Mesenchymal stem cell (in vitro differentiated cells and primary cell): ENCODE results near the gene CDH23.

Source experiments
- DNase-seq: peaks from one replicate; pipeline ENCODE4 v3.0.0-alpha.2; 2013
- H2AFZ ChIP-seq: one replicate; pipeline ENCODE4 v1.6.1; 2013; ENCODE audit warnings: low read depth, mild to moderate bottlenecking, control low read depth, inconsistent platforms, low read length, moderate library complexity
- H2AK5ac ChIP-seq: 2 replicates; pipeline ENCODE4 v1.6.1; 2013; ENCODE audit warnings: low read length, moderate library complexity, mild to moderate bottlenecking, inconsistent platforms; ENCODE audit not compliant: severe bottlenecking
- H2BK120ac ChIP-seq: one replicate; pipeline ENCODE4 v1.6.1; 2013; ENCODE audit warnings: low read depth, mild to moderate bottlenecking, inconsistent platforms, low read length, moderate library complexity
- H2BK12ac ChIP-seq, 2 experiments: one replicate each; pipeline ENCODE4 v1.6.1; 2013; ENCODE audit warnings: inconsistent platforms in 2 of 2, low read length in 2 of 2, mild to moderate bottlenecking in 2 of 2, moderate library complexity in 2 of 2, control low read depth in 1 of 2
- H2BK15ac ChIP-seq: one replicate; pipeline ENCODE4 v1.6.1; 2013; ENCODE audit warnings: mild to moderate bottlenecking, low read depth, inconsistent platforms; ENCODE audit not compliant: poor library complexity, severe bottlenecking
- H2BK5ac ChIP-seq: 2 replicates; pipeline ENCODE4 v1.6.1; 2013; ENCODE audit warnings: low read depth, mild to moderate bottlenecking, low read length, control low read depth, inconsistent platforms; ENCODE audit not compliant: poor library complexity, severe bottlenecking
- H3K14ac ChIP-seq, 2 experiments: one replicate each; pipeline ENCODE4 v1.6.1; 2013; ENCODE audit warnings: inconsistent platforms in 2 of 2, low read length in 2 of 2, control low read depth in 1 of 2, mild to moderate bottlenecking in 1 of 2, moderate library complexity in 1 of 2
- H3K18ac ChIP-seq, 2 experiments: one replicate each; pipeline ENCODE4 v1.6.1; 2013; ENCODE audit warnings: inconsistent platforms in 2 of 2, low read length in 2 of 2, control low read depth in 1 of 2, low read depth in 1 of 2, mild to moderate bottlenecking in 1 of 2
- H3K23ac ChIP-seq, 2 experiments: one replicate each; pipeline ENCODE4 v1.6.1; 2013; ENCODE audit warnings: inconsistent platforms in 2 of 2, low read length in 2 of 2, mild to moderate bottlenecking in 2 of 2, moderate library complexity in 2 of 2, control low read depth in 1 of 2
- H3K27ac ChIP-seq: 2 replicates; pipeline ENCODE4 v1.5.1; 2013; ENCODE audit warnings: mild to moderate bottlenecking, moderate library complexity, low read length, control low read depth, inconsistent platforms; ENCODE audit not compliant: poor library complexity, severe bottlenecking
- H3K27me3 ChIP-seq, 2 experiments: 2 replicates each; pipeline versions ENCODE4 v1.6.1 to v1.7.0; 2013; ENCODE audit warnings: low read length in 2 of 2, mild to moderate bottlenecking in 2 of 2, moderate library complexity in 2 of 2, control low read depth in 1 of 2, inconsistent platforms in 1 of 2; ENCODE audit not compliant: control insufficient read depth in 1 of 2, insufficient read depth in 1 of 2
- H3K36me3 ChIP-seq, 2 experiments: 2 replicates each; pipeline versions ENCODE4 v1.6.1 to v1.7.0; 2013; ENCODE audit warnings: low read length in 2 of 2, control low read depth in 1 of 2, inconsistent platforms in 1 of 2, low read depth in 1 of 2, mild to moderate bottlenecking in 1 of 2; ENCODE audit not compliant: insufficient read depth in 2 of 2, control insufficient read depth in 1 of 2
- H3K4ac ChIP-seq, 2 experiments: one replicate each; pipeline ENCODE4 v1.6.1; 2013; ENCODE audit warnings: inconsistent platforms in 2 of 2, low read length in 2 of 2, mild to moderate bottlenecking in 2 of 2, moderate library complexity in 2 of 2, control low read depth in 1 of 2, low read depth in 1 of 2
- H3K4me1 ChIP-seq: 2 replicates; pipeline ENCODE4 v1.6.1; 2013; ENCODE audit warnings: low read depth, low read length, control low read depth; ENCODE audit not compliant: control insufficient read depth, insufficient read depth
- H3K4me2 ChIP-seq: 2 replicates; pipeline ENCODE4 v1.6.1; 2013; ENCODE audit warnings: low read length, mild to moderate bottlenecking, inconsistent platforms; ENCODE audit not compliant: poor library complexity, severe bottlenecking
- H3K4me3 ChIP-seq, 2 experiments: 2 replicates each; pipeline versions ENCODE4 v1.5.1 to v1.7.0; 2013; ENCODE audit warnings: low read length in 2 of 2, mild to moderate bottlenecking in 2 of 2, control low read depth in 1 of 2, low read depth in 1 of 2; ENCODE audit not compliant: insufficient read depth in 1 of 2
- H3K79me1 ChIP-seq: replicated peaks from 2 replicates; pipeline ENCODE4 v1.6.1; 2013; ENCODE audit warnings: mild to moderate bottlenecking, control low read depth, low read length, inconsistent platforms; ENCODE audit not compliant: poor library complexity, severe bottlenecking
- H3K9ac ChIP-seq: 2 replicates; pipeline ENCODE4 v1.7.0; 2013; ENCODE audit warnings: mild to moderate bottlenecking, low read length, moderate library complexity
- H3K9me3 ChIP-seq: 2 replicates; pipeline ENCODE4 v1.7.0; 2013; ENCODE audit warnings: mild to moderate bottlenecking, low read length; ENCODE audit not compliant: control insufficient read depth
- H4K8ac ChIP-seq: one replicate; pipeline ENCODE4 v1.6.1; 2013; ENCODE audit warnings: inconsistent platforms, mild to moderate bottlenecking, low read length, moderate library complexity
- H4K91ac ChIP-seq: one replicate; pipeline ENCODE4 v1.6.1; 2013; ENCODE audit warnings: mild to moderate bottlenecking, low read length, inconsistent platforms
- WGBS: methylation state at CpG from one replicate; pipeline ENCODE4 v1.1.7; 2013; ENCODE audit warnings: mixed read lengths; 5-methylcytosine and 5-hydroxymethylcytosine counted together

CDH23 gene

GRCh38 chr10:71828702-71829101, 432.0 kb downstream of the CDH23 start:
- H2BK5ac ChIP-seq: no peak overlapping the region
- no peak overlapping the region for H3K27ac ChIP-seq
- no peak overlapping the region for H2BK15ac ChIP-seq
- peaks cover 66 to 95% of the 10 kb centered on the region in 2 experiments for H3K36me3 ChIP-seq
- no peak overlapping the region for H3K14ac ChIP-seq
- no peak overlapping the region for H3K4me3 ChIP-seq
- no peak overlapping the region for H2BK12ac ChIP-seq
- no peak overlapping the region for H2BK120ac ChIP-seq
- H3K4me1 ChIP-seq: peaks cover 10% of the 10 kb centered on the region
- H3K9me3 ChIP-seq: no peaks in the 10 kb centered on the region
- H2AK5ac ChIP-seq: no peak overlapping the region
- no peak for DNase-seq
- WGBS: 91% methylated on average over 7 of the region's 7 CpGs
- H4K8ac ChIP-seq: no peak overlapping the region
- no peaks in the 10 kb centered on the region for H3K27me3 ChIP-seq
- H4K91ac ChIP-seq: no peak overlapping the region
- no peak overlapping the region for H3K4ac ChIP-seq
- no peak overlapping the region for H3K4me2 ChIP-seq
- peaks cover 55% of the 10 kb centered on the region for H3K79me1 ChIP-seq
- H3K23ac ChIP-seq: no peak overlapping the region
- no peak overlapping the region for H3K9ac ChIP-seq
- no peak overlapping the region for H3K18ac ChIP-seq
- no peak overlapping the region for H2AFZ ChIP-seq

- H3K36me3 ChIP-seq: peaks cover 67 to 95% of the 10 kb centered on the region in 2 experiments
- no peak overlapping the region for H3K27ac ChIP-seq
- no peak overlapping the region for H3K4me2 ChIP-seq
- 90% methylated on average over 5 of the region's 5 CpGs for WGBS
- no peak overlapping the region for H2BK5ac ChIP-seq
- H2BK12ac ChIP-seq: no peak overlapping the region
- no peak overlapping the region for H2AK5ac ChIP-seq
- H2AFZ ChIP-seq: no peak overlapping the region
- H3K14ac ChIP-seq: no peak overlapping the region
- no peak overlapping the region for H2BK120ac ChIP-seq
- H3K18ac ChIP-seq: no peak overlapping the region
- H3K9ac ChIP-seq: no peak overlapping the region
- no peak overlapping the region for H4K91ac ChIP-seq
- no peaks in the 10 kb centered on the region for H3K9me3 ChIP-seq
- H3K23ac ChIP-seq: no peak overlapping the region
- no peak for DNase-seq
- H3K27me3 ChIP-seq: no peaks in the 10 kb centered on the region
- no peak overlapping the region for H4K8ac ChIP-seq
- H2BK15ac ChIP-seq: no peak overlapping the region
- H3K4ac ChIP-seq: no peak overlapping the region
- peaks cover 10% of the 10 kb centered on the region for H3K4me1 ChIP-seq
- H3K4me3 ChIP-seq: no peak overlapping the region
- H3K79me1 ChIP-seq: peaks cover 54% of the 10 kb centered on the region
Measured at GRCh38 chr10:71829171-71829570, 432.5 kb downstream of the CDH23 start.

GRCh38 chr10:71829896-71830295, 433.2 kb downstream of the CDH23 start:
- Histone ChIP-seq H3K27ac (no peak overlapping the region), H2BK120ac (no peak overlapping the region), H3K79me1 (peaks cover 55% of the 10 kb centered on the region), H3K18ac (no peak overlapping the region), H3K4ac (no peak overlapping the region), H3K4me1 (peaks cover 14% of the 10 kb centered on the region), H3K14ac (no peak overlapping the region), H3K4me3 (no peak overlapping the region), H2BK12ac (no peak overlapping the region), H3K36me3 (peaks cover 68 to 89% of the 10 kb centered on the region in 2 experiments), H2BK5ac (no peak overlapping the region), H4K8ac (no peak overlapping the region), H3K27me3 (no peaks in the 10 kb centered on the region), H2AFZ (no peak overlapping the region), H2AK5ac (no peak overlapping the region), H3K9me3 (no peaks in the 10 kb centered on the region), H3K23ac (no peak overlapping the region), H4K91ac (no peak overlapping the region), H2BK15ac (no peak overlapping the region), H3K4me2 (no peak overlapping the region), H3K9ac (no peak overlapping the region)
- 100% methylated on average over 1 of the region's 5 CpGs for WGBS
- DNase-seq: no peak

- Histone ChIP-seq H3K23ac (no peak overlapping the region), H3K4me1 (peaks cover 14% of the 10 kb centered on the region), H3K9ac (no peak overlapping the region), H2AK5ac (no peak overlapping the region), H3K4me2 (no peak overlapping the region), H2BK120ac (no peak overlapping the region), H4K91ac (no peak overlapping the region), H3K4ac (no peak overlapping the region), H2AFZ (no peak overlapping the region), H3K27me3 (no peaks in the 10 kb centered on the region), H2BK5ac (no peak overlapping the region), H3K79me1 (peaks cover 49% of the 10 kb centered on the region), H2BK15ac (no peak overlapping the region), H3K36me3 (peaks cover 61 to 80% of the 10 kb centered on the region in 2 experiments), H2BK12ac (no peak overlapping the region), H3K4me3 (no peak overlapping the region), H3K14ac (no peak overlapping the region), H4K8ac (no peak overlapping the region), H3K27ac (no peak overlapping the region), H3K9me3 (no peaks in the 10 kb centered on the region), H3K18ac (no peak overlapping the region)
- no peak for DNase-seq
- 75% methylated on average over 4 of the region's 4 CpGs for WGBS
Measured at GRCh38 chr10:71830726-71831125, 434.0 kb downstream of the CDH23 start.
